ENCODE data around the gene TUBD1.

DNA sequence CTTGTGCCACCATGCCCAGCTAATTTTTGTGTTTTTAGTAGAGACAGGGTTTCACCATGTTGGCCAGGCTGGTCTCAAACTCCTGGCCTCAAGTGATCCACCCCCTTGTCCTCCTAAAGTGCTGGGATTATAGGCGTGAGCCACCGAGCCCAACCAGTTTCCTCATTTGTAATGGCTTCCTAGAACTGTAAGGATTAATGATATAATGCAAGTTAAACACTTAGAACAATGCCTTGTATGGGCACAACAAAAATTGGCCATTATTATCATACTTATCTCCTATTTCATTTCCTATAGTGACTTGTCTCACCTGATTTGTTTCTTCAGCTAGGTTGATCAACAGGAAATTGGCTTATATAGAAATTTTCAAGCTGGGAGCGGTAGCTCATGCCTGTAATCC, 14.1 kb downstream of the TUBD1 start:
- TF ChIP-seq, protein P1, sequence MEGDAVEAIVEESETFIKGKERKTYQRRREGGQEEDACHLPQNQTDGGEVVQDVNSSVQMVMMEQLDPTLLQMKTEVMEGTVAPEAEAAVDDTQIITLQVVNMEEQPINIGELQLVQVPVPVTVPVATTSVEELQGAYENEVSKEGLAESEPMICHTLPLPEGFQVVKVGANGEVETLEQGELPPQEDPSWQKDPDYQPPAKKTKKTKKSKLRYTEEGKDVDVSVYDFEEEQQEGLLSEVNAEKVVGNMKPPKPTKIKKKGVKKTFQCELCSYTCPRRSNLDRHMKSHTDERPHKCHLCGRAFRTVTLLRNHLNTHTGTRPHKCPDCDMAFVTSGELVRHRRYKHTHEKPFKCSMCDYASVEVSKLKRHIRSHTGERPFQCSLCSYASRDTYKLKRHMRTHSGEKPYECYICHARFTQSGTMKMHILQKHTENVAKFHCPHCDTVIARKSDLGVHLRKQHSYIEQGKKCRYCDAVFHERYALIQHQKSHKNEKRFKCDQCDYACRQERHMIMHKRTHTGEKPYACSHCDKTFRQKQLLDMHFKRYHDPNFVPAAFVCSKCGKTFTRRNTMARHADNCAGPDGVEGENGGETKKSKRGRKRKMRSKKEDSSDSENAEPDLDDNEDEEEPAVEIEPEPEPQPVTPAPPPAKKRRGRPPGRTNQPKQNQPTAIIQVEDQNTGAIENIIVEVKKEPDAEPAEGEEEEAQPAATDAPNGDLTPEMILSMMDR (IDR thresholded peaks at IDR 0.05): no peak
- no peak for TF ChIP-seq POLR2A (IDR thresholded peaks at IDR 0.05)
